Measurements from ENCODE around the gene ABHD5.

DNA sequence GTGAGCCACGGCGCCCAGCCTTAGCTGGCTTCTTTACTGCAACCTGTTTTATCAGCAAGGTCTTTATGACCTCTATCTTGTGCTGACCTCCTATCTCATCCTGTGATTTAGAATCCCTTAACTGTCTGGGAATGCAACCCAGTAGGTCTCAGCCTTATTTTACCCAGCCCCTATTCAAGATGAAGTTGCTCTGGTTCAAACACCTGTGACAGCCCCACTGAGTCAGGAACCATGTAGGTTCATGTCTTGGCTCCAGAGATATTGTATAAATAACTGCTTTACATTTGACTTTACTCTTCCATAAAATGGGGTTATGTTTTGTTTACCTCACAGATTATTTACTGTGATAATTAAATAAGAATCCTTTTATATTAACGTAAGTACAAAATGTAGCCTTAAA lies 41.8 kb upstream of the ABHD5 start:
- TF ChIP-seq, protein P1, sequence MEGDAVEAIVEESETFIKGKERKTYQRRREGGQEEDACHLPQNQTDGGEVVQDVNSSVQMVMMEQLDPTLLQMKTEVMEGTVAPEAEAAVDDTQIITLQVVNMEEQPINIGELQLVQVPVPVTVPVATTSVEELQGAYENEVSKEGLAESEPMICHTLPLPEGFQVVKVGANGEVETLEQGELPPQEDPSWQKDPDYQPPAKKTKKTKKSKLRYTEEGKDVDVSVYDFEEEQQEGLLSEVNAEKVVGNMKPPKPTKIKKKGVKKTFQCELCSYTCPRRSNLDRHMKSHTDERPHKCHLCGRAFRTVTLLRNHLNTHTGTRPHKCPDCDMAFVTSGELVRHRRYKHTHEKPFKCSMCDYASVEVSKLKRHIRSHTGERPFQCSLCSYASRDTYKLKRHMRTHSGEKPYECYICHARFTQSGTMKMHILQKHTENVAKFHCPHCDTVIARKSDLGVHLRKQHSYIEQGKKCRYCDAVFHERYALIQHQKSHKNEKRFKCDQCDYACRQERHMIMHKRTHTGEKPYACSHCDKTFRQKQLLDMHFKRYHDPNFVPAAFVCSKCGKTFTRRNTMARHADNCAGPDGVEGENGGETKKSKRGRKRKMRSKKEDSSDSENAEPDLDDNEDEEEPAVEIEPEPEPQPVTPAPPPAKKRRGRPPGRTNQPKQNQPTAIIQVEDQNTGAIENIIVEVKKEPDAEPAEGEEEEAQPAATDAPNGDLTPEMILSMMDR (IDR thresholded peaks at IDR 0.05; ENCODE audit: low read length) = no peak
- no peak for TF ChIP-seq EZH2 (IDR thresholded peaks at IDR 0.05; ENCODE audit: borderline replicate concordance, low read length)

Data from OCI-LY1 (cell line).